ENCODE results near the gene BRF1. TPM values are rescaled to one million over a fixed set of nuclear protein-coding genes. Genes with fewer than 3 reads are reported as not detected.

BRF1 gene
- total RNA-seq, 1 experiment from 2014 or later, result 41.2 TPM

- ATAC-seq, result no peak
- Histone ChIP-seq H3K36me3 (ENCODE audit: control insufficient read depth in 1 of 2, insufficient read depth in 2 of 2, low read length in 2 of 2) (no peaks in the 10 kb centered on the region), H3K4me1 (ENCODE audit: control insufficient read depth in 1 of 2, insufficient read depth in 2 of 2, low read length in 2 of 2) (no peaks in the 10 kb centered on the region), H3K4me2 (ENCODE audit: low read length) (no peak overlapping the region), H3K9me2 (ENCODE audit: insufficient read depth) (no peaks in the 10 kb centered on the region), H3K27ac (ENCODE audit: low read depth, low read length) (no peak overlapping the region), H3K27me3 (ENCODE audit: insufficient read depth, low read length) (no peaks in the 10 kb centered on the region), H3K4me3 (replicated peaks in 1 of 2; ENCODE audit: low read depth in 1 of 2, low read length in 2 of 2) (no peak overlapping the region), H2AFZ (ENCODE audit: low read depth, low read length, poor library complexity, severe bottlenecking) (no peak overlapping the region), H3K9ac (ENCODE audit: low read length) (no peak overlapping the region), H4K20me1 (ENCODE audit: insufficient read depth) (no peaks in the 10 kb centered on the region), H3K9me3 (ENCODE audit: control insufficient read depth in 1 of 2, insufficient read depth in 1 of 2, low read depth in 1 of 2, low read length in 2 of 2) (no peaks in the 10 kb centered on the region), H3K79me2 (ENCODE audit: insufficient read depth, low read length) (no peaks in the 10 kb centered on the region)
- DNase-seq (ENCODE audit: low read depth, low spot score), result no peak
- intact Hi-C loops (cut with micrococcal nuclease), result no loop called here
- RAD21 ChIA-PET (ENCODE audit: low non-redundant PET in 1 of 2, low total read pairs in 2 of 2, uncharacterized antibody in 2 of 2, unreplicated experiment in 2 of 2), result no interaction called here
- no TSS peak for BruUV-seq (replicated peaks)
- CTCF ChIA-PET, result no interaction called here
- POLR2A ChIA-PET, result no interaction called here
- TF ChIP-seq ZFX (IDR thresholded peaks at IDR 0.05) (no peak), ELF1 (IDR thresholded peaks at IDR 0.05; ENCODE audit: borderline replicate concordance, low read depth) (no peak), ATF3 (IDR thresholded peaks at IDR 0.05) (no peak), SP1 (IDR thresholded peaks at IDR 0.05; ENCODE audit: low read depth) (no peak), REST (IDR thresholded peaks at IDR 0.05; ENCODE audit: low read depth) (no peak), MAX (IDR thresholded peaks at IDR 0.05) (no peak), FOSL1 (IDR thresholded peaks at IDR 0.05; ENCODE audit: low read depth) (no peak), POLR2AphosphoS5 (IDR thresholded peaks at IDR 0.05; ENCODE audit: low read depth, low read length) (no peak), SIN3A (IDR thresholded peaks at IDR 0.05; ENCODE audit: low read depth) (no peak), YY1 (IDR thresholded peaks at IDR 0.05; ENCODE audit: extremely low read depth, insufficient replicate concordance, low read depth, low read length) (no peak), SRF (IDR thresholded peaks at IDR 0.05; ENCODE audit: low read depth) (no peak), EZH2 (IDR thresholded peaks at IDR 0.05) (no peak), ZNF274 (IDR thresholded peaks at IDR 0.05; ENCODE audit: low read depth, low read length) (no peak), EGR1 (IDR thresholded peaks at IDR 0.05; ENCODE audit: low read depth) (no peak), CTCF (IDR thresholded peaks at IDR 0.05 in 2 of 3, conservative IDR thresholded peaks at IDR 0.05 in 1 of 3; ENCODE audit: borderline replicate concordance in 1 of 3, insufficient read depth in 1 of 3, low read depth in 2 of 3, low read length in 2 of 3) (no peak), ZBTB33 (IDR thresholded peaks at IDR 0.05; ENCODE audit: extremely low read depth, insufficient replicate concordance, low read length) (no peak), JUND (IDR thresholded peaks at IDR 0.05) (no peak), POLR2A (IDR thresholded peaks at IDR 0.05; ENCODE audit: borderline replicate concordance, extremely low read depth, insufficient read depth, insufficient read length) (no peak), CBX3 (IDR thresholded peaks at IDR 0.05; ENCODE audit: low read depth) (no peak)
Observed at GRCh38 chr14:105212541-105213300, 88.1 kb downstream of the BRF1 start.

Measured in HCT116 (cell line).